SKM-1 treated with dmso at 0.1 percent for 144 hours (cell line): ENCODE measurements around the gene MID2.
"Not testable (repeated sequence)": the region's sequence is repeated elsewhere in the genome, so short reads cannot be mapped to it uniquely, and the experiment has no call there.

Source experiments
- DNase-seq: peaks from one replicate; lab custom pipeline; 2025; ENCODE audit not compliant: unreplicated experiment; lab: John Stamatoyannopoulos, UW

Gene MID2

GRCh38 chrX:107840971-107841370, 15.3 kb downstream of the MID2 start:
- DNase-seq = no peak

- DNase-seq = no peak
Observed at GRCh38 chrX:107842715-107843400, 17.2 kb downstream of the MID2 start.

DNA sequence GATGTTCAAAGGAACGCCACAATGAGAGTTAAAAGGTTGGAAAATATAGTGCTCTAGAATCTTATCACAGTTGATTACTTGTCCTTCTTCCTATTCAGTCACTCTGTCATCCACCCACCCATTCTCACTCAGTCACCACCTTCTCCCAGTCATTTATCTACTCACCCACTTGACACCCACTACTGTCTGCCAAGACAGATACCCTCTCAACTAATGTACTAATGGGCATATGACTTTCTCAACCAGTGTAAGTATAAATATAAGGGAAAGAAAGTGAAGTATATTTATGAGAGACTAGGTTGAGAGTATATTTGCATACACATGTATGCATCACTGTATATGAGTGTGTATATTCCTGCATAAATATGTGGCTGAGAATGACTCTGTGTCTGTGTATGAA, 20.0 kb downstream of the MID2 start:
- DNase-seq = no peak

- DNase-seq = no peak
Observed at GRCh38 chrX:107848591-107848990, 22.9 kb downstream of the MID2 start.

GRCh38 chrX:107849747-107850421, 24.2 kb downstream of the MID2 start:
- DNase-seq = no peak

GRCh38 chrX:107850422-107850765, 24.7 kb downstream of the MID2 start:
- DNase-seq = no peak

DNA sequence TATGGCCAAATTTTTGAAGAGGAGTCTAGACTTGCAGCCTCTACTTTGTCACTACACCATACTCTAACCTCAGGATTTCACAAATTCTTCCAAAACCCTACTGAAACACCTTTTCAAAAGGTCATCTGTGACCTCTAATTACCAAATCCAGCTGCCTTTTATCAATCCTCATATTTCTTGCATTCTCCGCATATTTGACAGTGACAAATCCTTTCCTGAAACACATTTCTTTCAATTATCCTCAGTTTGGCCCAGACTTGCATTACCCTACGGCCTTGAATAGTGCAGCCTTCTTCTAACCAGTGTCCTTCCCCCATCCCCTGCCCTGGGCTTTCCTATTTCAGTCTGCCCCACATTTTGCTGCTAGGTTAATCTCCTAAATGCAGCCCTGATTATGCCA, 25.5 kb downstream of the MID2 start:
- no peak for DNase-seq

GRCh38 chrX:107851665-107852064, 26.0 kb downstream of the MID2 start:
- DNase-seq = not testable (repeated sequence)

DNA sequence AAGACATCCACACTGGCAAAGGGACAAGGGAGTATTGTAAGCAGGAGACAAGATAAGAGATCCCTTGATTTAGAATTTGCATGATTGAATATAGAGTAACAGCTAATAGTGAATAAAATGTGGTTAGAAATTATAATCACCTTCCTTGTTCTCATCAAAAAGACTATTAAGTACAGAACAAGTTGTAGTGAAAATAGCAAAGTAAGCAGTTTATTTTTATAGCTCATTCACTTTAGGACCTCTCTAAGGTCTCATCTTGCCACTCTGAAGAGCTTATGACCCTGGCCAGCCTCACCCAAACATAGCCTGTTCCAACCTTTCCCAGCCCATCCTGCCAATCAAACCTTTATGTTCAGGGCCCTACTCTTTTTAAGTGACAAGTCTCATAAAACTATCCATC, 30.6 kb downstream of the MID2 start:
- no peak for DNase-seq

DNA sequence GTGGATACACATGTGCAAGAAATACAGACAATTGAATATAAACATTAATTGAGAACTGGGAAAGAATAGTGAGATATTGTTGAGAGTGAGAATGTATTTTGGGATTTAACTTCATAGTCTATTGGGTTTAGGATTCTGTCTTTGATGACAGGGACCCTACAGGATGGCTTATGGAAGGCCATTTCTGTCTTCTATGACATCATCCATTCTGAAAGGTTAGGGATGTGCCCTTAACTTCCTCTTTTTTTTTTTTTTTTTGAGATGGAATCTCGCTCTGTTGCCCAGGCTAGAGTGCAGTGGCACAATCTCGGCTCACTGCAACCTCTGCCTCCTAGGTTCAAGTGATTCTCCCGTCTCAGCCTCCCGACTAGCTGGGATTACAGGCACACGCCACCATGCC, 31.4 kb downstream of the MID2 start:
- DNase-seq = not testable (repeated sequence)

DNA sequence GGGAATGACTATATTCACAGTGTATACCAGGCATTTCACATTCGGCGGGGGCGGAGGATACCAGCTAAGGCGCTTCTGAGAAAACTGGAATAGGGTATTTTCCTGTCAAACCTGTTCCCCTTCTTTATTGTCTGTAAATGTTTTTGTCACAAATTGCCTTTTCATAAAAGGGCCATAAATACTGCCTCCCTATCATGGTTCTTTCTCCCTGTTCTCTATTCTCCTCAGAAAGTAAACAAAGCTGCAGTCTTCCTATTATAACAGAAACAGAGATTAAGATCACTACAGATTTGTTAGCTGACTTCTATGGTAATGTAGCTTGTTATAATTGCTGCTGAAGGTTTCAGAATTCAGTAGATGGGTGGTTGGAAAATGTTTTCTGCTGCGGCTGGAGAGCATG, 32.2 kb downstream of the MID2 start:
- no peak for DNase-seq

DNA sequence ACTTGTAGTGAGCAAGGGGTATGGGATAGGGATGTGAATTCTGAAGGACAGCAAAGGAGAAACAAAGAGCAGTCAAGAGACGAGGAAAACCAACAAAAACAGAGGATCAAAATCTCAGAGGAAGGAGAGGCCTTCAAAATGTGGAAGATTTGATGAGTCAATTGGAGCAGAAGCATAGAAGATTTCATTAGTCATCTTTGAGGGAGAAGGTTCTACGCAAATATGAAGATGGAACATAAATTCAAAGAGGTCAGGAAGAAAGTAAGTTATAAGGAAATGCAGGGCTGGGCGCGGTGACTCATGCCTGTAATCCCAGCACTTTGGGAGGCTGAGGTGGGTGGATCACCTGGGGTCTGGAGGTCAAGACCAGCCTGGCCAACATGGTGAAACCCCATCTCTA, 35.4 kb downstream of the MID2 start:
- no peak for DNase-seq

GRCh38 chrX:107871136-107871535, 45.5 kb downstream of the MID2 start:
- no peak for DNase-seq

DNA sequence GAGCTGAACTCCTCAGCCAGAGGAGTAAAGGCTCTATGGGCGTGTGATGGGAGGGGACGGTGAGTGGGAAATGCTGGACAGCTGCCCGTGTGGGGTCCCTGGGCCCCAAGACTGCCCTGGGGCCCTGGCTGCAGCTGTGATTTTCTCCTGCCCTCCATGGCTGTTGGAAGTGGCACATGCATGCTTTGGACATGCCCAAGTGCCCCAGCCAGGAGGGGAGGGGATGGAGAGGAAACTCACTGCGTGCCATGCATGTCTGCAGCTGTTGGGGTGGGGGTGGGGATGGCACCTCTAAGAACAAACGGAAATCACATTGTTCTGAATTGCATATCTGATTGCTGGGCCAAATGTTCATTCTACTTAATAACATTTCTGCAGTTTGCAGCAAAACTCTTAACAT, 52.4 kb downstream of the MID2 start:
- DNase-seq = no peak

GRCh38 chrX:107880054-107880610, 54.5 kb downstream of the MID2 start:
- DNase-seq = no peak

DNA sequence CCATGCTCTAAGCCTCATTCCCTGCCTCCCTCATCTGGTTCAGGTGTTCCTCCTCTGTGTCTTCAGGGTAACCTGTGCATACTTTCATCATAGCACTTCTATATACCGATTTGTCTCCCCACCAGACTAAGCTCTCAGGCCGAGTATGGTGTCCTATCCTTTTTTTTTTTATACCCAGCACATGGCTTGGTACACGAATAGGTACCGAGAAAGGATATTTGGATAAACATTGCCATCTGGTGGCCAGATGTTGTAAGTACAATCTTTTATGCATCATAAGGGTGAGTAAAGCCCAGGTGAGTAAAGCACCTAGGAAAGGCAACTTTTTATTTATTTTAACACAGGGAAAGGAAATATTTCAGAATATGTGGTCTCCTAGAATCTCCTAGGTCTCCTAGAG, 68.4 kb downstream of the MID2 start:
- DNase-seq = peak; percentile 25

GRCh38 chrX:107902721-107903120, 77.1 kb downstream of the MID2 start:
- no peak for DNase-seq

DNA sequence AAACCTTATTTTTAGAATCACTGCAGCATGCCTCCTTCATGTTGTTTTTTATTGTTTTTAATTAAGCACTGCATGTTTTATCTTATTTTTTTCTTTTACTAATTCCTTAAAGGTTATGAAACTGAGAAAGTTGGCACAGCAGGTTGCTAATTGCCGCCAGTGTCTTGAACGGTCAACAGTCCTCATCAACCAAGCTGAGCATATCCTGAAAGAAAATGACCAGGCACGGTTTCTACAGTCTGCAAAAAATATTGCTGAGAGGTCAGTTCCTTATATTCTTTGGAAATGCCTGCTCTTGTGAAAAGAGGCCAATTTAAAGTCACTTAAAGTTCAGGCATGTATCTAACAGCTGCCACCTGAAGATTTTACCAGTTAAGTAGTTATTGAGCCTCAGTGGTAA, 79.7 kb downstream of the MID2 start:
- DNase-seq = no peak

GRCh38 chrX:107924136-107924746, 98.6 kb downstream of the MID2 start:
- no peak for DNase-seq

GRCh38 chrX:107934262-107934661, 108.6 kb downstream of the MID2 start:
- no peak for DNase-seq

DNA sequence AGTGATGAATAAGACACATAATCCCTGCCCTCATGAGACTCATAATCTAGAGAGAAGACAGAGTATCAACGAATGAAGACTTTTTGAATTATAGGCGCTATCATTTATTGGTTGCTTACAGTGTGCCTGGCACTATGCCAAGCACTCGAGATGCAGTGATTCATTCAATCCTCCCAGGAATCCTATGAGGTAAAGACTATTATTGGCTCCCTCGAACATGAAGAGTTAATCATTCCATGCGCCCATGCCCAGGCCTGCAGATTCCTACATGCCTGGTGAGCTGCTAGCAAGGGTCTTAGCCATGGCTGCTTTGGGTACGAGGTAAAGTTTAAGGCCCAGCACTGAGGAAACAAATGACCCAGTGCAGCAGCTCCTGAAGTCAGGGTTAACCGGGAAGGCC, 109.5 kb downstream of the MID2 start:
- no peak for DNase-seq
